ENCODE data around the gene NLGN4Y. TPM values are rescaled to one million over a fixed set of nuclear protein-coding genes. Genes with fewer than 3 reads are reported as not detected.

Gene NLGN4Y
- total and polyA plus RNA-seq, 2 of the 13 experiments (the other 11 are each of a cell fraction or from before 2014, with no cell fraction given), result 6.0 to 16.5 TPM

- TF ChIP-seq, protein P1, sequence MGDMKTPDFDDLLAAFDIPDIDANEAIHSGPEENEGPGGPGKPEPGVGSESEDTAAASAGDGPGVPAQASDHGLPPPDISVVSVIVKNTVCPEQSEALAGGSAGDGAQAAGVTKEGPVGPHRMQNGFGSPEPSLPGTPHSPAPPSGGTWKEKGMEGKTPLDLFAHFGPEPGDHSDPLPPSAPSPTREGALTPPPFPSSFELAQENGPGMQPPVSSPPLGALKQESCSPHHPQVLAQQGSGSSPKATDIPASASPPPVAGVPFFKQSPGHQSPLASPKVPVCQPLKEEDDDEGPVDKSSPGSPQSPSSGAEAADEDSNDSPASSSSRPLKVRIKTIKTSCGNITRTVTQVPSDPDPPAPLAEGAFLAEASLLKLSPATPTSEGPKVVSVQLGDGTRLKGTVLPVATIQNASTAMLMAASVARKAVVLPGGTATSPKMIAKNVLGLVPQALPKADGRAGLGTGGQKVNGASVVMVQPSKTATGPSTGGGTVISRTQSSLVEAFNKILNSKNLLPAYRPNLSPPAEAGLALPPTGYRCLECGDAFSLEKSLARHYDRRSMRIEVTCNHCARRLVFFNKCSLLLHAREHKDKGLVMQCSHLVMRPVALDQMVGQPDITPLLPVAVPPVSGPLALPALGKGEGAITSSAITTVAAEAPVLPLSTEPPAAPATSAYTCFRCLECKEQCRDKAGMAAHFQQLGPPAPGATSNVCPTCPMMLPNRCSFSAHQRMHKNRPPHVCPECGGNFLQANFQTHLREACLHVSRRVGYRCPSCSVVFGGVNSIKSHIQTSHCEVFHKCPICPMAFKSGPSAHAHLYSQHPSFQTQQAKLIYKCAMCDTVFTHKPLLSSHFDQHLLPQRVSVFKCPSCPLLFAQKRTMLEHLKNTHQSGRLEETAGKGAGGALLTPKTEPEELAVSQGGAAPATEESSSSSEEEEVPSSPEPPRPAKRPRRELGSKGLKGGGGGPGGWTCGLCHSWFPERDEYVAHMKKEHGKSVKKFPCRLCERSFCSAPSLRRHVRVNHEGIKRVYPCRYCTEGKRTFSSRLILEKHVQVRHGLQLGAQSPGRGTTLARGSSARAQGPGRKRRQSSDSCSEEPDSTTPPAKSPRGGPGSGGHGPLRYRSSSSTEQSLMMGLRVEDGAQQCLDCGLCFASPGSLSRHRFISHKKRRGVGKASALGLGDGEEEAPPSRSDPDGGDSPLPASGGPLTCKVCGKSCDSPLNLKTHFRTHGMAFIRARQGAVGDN (CRISPR knock-in tag; IDR thresholded peaks at IDR 0.05), result no peak
- TF ChIP-seq ZNF333 (CRISPR knock-in tag; IDR thresholded peaks at IDR 0.05; ENCODE audit: borderline replicate concordance) (no peak), TSC22D2 (CRISPR knock-in tag; IDR thresholded peaks at IDR 0.05; ENCODE audit: borderline replicate concordance) (no peak), SALL1 (CRISPR knock-in tag; IDR thresholded peaks at IDR 0.05) (peak; percentile 44; the same call in 1 of the 2 replicates), SRF (IDR thresholded peaks at IDR 0.05; ENCODE audit: low read depth, low read length) (no peak), ZNF143 (CRISPR knock-in tag; IDR thresholded peaks at IDR 0.05) (no peak), ZNF563 (CRISPR knock-in tag; IDR thresholded peaks at IDR 0.05) (no peak), ZFP36L1 (CRISPR knock-in tag; IDR thresholded peaks at IDR 0.05) (no peak), SATB2 (CRISPR knock-in tag; IDR thresholded peaks at IDR 0.05) (no peak), RORA (CRISPR knock-in tag; IDR thresholded peaks at IDR 0.05) (no peak), ZNF546 (CRISPR knock-in tag; conservative IDR thresholded peaks at IDR 0.05) (no peak), ZNF572 (CRISPR knock-in tag; IDR thresholded peaks at IDR 0.05) (no peak), ZBTB3 (CRISPR knock-in tag; IDR thresholded peaks at IDR 0.05; ENCODE audit: borderline replicate concordance, low read depth) (no peak), ZNF460 (CRISPR knock-in tag; IDR thresholded peaks at IDR 0.05; ENCODE audit: borderline replicate concordance) (no peak), FOXO1 (CRISPR knock-in tag; IDR thresholded peaks at IDR 0.05) (0 out of 2 replicates have a peak, but pooled peaks have one; percentile 21), EHMT2 (IDR thresholded peaks at IDR 0.05; ENCODE audit: borderline replicate concordance, low read depth, low read length) (peak; percentile 31; the same call in 1 of the 2 replicates), RELA (CRISPR knock-in tag; IDR thresholded peaks at IDR 0.05) (no peak), MTA3 (CRISPR knock-in tag; IDR thresholded peaks at IDR 0.05) (no peak), POLR2AphosphoS5 (IDR thresholded peaks at IDR 0.05; ENCODE audit: low read depth, low read length) (no peak), ZNF350 (CRISPR knock-in tag; IDR thresholded peaks at IDR 0.05; ENCODE audit: borderline replicate concordance, low read depth) (no peak), SP2 (CRISPR knock-in tag; IDR thresholded peaks at IDR 0.05) (no peak), ZNF530 (CRISPR knock-in tag; IDR thresholded peaks at IDR 0.05; ENCODE audit: low read depth) (no peak), FOXP4 (CRISPR knock-in tag; IDR thresholded peaks at IDR 0.05) (peak; percentile 70)
- TF ChIP-seq, protein P2, sequence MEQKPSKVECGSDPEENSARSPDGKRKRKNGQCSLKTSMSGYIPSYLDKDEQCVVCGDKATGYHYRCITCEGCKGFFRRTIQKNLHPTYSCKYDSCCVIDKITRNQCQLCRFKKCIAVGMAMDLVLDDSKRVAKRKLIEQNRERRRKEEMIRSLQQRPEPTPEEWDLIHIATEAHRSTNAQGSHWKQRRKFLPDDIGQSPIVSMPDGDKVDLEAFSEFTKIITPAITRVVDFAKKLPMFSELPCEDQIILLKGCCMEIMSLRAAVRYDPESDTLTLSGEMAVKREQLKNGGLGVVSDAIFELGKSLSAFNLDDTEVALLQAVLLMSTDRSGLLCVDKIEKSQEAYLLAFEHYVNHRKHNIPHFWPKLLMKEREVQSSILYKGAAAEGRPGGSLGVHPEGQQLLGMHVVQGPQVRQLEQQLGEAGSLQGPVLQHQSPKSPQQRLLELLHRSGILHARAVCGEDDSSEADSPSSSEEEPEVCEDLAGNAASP (CRISPR knock-in tag; IDR thresholded peaks at IDR 0.05; ENCODE audit: borderline replicate concordance), result peak; percentile 32; the same call in 1 of the 2 replicates
Measured at GRCh38 chrY:14628208-14628607, 103.9 kb downstream of the NLGN4Y start (continued).

Measured in HepG2 (cell line).